Cardiac fibroblast (primary cell): ENCODE results near the gene MICAL3.
A peak's percentile ranks its signal among the peaks of the same experiment; 100 is the strongest.

ENCODE experiments used
- DNase-seq, 2 donors: peaks; one replicate each; pipeline versions ENCODE4 v3.0.0 to v3.0.0-alpha.2; 2010; ENCODE audit warnings: low read depth in 2 of 2
- H3K4me3 ChIP-seq, 2 donors: replicated peaks in 1 of 2; 1 replicate in 1 of 2; 2 replicates in 1 of 2; pipeline ENCODE4 v1.5.1; 2011; ENCODE audit warnings: low read depth in 2 of 2, low read length in 2 of 2, mild to moderate bottlenecking in 2 of 2, moderate library complexity in 1 of 2
- TF ChIP-seq, protein P1 (sequence below): IDR thresholded peaks from one replicate; pipeline ENCODE4 v1.5.1; 2011; ENCODE audit warnings: low read depth, mild to moderate bottlenecking, low read length, inconsistent platforms

The MICAL3 gene

DNA sequence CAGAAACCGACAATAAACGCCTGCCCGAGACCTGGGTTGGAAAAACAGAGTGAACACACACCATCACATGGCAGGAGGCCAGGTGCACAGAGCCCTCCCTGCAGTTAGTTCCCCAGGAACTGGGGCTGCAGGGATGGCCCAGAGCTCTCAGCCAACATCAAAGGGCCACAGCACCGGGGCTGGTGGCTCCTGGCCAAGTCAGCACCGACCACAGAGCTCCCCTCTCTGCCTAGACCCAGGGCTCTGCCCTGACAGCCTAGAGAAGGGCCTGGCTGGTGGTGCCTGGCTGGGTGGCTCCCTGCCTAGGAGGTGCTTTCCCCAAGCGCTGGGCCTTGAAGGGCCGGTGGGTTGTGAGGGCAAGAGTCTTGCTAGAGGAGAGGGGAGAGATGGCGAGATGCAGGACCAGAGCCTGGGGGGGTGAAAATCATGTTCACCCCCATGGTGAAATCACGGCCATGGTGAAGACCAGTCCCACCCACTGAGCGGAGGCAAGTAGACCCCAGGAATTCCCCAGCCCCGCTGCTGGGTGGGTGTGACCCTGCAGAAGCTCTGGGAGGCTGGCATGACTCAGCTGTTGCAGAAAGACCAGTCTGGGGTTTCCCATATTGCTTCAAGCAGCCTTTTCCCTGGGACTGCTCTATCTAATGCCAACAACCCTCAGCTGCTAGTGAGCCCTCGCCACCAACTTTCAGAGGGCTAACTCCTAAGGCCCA is 242.9 kb downstream of the MICAL3 start:
- DNase-seq, result peak; percentile 87 to 96
- H3K4me3 ChIP-seq, result no peak overlapping the region
- TF ChIP-seq, protein P1, sequence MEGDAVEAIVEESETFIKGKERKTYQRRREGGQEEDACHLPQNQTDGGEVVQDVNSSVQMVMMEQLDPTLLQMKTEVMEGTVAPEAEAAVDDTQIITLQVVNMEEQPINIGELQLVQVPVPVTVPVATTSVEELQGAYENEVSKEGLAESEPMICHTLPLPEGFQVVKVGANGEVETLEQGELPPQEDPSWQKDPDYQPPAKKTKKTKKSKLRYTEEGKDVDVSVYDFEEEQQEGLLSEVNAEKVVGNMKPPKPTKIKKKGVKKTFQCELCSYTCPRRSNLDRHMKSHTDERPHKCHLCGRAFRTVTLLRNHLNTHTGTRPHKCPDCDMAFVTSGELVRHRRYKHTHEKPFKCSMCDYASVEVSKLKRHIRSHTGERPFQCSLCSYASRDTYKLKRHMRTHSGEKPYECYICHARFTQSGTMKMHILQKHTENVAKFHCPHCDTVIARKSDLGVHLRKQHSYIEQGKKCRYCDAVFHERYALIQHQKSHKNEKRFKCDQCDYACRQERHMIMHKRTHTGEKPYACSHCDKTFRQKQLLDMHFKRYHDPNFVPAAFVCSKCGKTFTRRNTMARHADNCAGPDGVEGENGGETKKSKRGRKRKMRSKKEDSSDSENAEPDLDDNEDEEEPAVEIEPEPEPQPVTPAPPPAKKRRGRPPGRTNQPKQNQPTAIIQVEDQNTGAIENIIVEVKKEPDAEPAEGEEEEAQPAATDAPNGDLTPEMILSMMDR, result no peak

DNA sequence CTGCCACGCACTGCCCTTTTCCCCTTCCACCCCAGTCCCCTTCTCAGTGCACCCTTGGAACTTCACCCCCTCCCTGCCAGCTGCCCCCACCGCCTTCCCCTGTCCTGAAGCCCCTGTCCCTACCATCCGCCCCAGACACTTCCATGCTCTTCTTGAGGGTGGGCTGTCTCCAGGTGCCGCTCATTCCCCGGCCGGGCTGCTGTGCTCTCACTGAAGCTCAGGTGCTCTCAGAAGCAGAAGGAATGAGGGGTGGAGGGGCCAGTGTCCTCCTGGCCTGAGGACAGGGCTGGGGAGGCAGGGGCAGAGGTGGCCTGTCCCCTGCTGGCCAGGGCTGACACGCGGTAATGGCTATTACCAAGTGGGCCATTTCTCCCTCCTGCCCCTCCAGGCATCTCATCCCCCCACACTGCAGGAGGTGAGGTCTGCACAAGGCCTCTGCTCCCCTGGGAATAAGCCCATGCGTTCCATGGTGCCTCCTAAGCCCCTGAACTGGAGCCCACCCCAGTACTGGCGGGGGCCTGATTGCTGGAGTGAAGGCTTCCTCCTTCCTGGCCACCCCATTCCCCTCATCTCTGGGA is 243.5 kb downstream of the MICAL3 start:
- TF ChIP-seq, protein P1, result no peak
- H3K4me3 ChIP-seq, result no peak overlapping the region
- DNase-seq, result no peak

DNA sequence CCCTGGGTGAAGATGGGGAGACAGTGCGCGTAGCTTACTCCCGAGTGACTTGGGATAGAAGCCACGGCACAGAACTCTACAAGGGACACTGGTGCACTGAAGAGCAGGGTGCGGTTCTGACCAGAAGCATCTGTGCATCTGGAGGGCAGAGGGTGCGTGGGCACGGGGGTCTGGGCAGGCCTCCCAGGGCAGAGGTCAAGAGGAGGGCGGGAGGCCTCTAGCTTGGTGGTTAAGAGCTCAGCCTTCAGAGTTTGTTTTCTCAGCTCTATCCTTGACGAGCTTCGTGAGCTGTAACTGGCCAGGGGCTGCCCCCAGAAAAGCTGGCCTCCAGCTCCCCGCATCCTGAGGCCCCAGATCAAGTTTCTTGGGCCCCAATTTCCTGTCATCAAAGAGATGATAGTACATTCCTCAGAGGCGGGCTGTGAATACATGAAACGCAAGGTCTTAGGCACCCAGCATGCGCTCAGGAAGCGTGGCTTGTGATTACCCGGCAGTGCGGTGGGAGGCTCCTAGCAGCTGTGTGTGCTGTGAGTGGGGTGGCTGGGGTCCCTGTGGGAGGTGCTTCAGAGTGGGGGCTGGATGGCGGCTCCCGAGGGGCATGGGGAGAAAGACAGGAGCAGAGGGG is 244.1 kb downstream of the MICAL3 start:
- no peak for DNase-seq
- TF ChIP-seq, protein P1, result no peak
- H3K4me3 ChIP-seq, result no peak overlapping the region

DNA sequence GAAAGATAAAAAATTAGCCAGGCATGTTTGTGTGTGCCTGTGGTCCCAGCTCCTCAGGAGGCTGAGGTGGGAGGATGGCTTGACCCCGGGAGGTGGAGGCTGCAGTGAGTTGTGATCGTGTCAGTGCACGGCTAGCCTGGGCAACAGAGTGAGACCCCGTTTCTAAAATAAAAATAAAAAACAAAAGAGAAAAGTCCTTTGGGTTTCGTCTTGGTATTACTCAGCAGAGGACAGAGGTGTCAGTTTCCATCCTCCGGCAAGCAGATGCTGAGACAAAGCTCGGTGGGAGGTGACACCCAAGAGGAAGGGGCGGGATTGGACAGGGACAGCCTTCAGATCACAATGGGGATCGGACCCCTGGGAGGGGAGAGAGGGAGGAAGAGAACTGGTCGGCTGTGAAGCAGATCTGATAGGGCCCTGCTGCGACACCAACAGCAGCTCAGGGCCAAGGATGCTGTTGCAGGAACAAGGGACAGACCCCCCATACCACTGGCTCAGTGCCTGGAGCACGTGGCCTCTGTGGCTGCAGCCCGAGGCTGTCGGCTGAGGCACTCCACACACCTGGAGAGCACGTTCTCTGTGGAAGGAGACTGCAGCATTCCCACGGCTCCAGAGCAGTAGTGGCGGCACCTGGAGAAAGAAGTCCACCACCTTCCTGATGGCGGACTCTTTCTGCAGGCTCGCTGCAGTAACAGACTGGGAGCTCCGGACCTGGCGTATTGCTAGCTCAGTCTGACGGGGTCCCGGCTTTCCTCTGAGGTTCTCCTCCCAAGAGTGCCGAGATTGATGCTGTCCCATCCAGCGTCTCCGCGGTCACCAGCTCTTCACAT is 244.9 kb downstream of the MICAL3 start:
- DNase-seq, result no peak
- TF ChIP-seq, protein P1, result no peak
- no peak overlapping the region for H3K4me3 ChIP-seq

DNA sequence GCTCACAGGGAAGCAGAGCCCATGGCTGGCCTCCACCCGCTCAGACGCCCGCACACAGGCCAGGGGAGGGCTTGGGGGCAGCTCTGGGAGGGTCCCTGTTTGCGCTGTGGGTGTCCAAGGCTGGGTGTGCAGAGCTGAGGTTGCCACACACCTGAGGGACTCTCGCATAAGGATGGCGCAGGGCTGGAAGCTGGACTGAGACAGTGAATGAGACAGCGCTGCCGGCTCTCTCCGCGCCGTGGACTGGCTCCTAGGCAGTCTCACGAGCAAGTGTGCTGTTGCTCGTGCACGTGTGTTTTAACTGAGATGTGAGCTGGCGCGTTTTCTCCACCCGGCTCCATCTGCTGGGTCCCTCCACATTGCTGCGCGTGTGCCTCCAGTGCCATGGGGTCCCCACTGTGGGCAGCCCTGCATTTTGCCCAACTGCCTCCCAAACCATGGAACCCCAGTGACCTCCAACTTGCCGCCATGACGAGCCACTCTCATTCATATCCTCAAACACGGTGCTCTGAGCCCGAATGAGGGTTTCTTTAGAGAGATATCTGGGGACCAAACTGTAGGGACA is 245.9 kb downstream of the MICAL3 start:
- no peak for DNase-seq
- TF ChIP-seq, protein P1, result no peak

DNA sequence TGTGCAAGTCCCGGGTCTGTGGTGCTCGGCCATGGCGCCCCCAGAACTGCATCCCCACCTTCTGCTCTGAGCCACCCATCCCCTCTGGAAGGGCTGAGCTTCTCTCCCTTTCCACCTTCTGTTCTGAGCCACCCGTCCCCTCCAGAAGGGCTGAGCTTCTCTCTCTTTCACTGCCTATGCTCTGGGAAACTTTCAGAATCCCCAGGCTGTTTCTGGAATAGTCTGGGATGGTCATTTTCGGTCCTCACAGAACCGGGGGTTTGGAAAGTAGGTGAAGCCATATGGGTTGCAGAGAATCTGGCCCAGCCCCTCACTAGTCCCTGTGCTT is 246.7 kb downstream of the MICAL3 start:
- TF ChIP-seq, protein P1, result no peak
- no peak for DNase-seq
- no peak overlapping the region for H3K4me3 ChIP-seq

More for the DNA sequence above, 245.9 kb downstream of the MICAL3 start:
- no peak overlapping the region for H3K4me3 ChIP-seq
